ENCODE measurements around the gene RNASE9. TPM values are rescaled to one million over a fixed set of nuclear protein-coding genes. Genes with fewer than 3 reads are reported as not detected.

RNASE9 gene
- total and polyA plus RNA-seq, 2 donors (not counting 1 experiment from before 2014, with no cell fraction given) = not detected

DNA sequence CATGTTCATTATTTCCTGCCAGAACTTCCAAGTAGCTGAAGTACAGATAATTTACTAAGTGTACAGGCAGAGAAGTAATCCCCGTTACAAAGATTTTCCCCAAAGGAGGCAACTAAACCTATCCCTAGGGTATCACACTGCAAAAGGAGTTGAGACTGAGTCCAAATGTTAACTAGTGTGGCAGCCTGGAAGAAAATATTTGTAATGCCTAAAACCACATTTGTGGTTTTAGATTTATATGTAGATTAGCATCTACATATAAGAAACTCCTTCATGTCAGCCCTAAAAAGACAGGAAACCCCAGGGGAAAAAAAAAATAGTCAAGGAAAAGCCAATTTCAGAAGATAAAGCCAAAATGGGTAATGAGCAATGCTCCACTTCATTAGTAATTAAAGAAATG is 31.7 kb upstream of the RNASE9 start:
- no peaks in the 10 kb centered on the region for H3K79me2 ChIP-seq (ENCODE audit: control insufficient read depth, insufficient read depth, low read length)
- no peak for TF ChIP-seq EZH2 (IDR thresholded peaks at IDR 0.05; ENCODE audit: borderline replicate concordance, insufficient read depth, low read depth, low read length, poor library complexity, severe bottlenecking)
- TF ChIP-seq, protein P1, sequence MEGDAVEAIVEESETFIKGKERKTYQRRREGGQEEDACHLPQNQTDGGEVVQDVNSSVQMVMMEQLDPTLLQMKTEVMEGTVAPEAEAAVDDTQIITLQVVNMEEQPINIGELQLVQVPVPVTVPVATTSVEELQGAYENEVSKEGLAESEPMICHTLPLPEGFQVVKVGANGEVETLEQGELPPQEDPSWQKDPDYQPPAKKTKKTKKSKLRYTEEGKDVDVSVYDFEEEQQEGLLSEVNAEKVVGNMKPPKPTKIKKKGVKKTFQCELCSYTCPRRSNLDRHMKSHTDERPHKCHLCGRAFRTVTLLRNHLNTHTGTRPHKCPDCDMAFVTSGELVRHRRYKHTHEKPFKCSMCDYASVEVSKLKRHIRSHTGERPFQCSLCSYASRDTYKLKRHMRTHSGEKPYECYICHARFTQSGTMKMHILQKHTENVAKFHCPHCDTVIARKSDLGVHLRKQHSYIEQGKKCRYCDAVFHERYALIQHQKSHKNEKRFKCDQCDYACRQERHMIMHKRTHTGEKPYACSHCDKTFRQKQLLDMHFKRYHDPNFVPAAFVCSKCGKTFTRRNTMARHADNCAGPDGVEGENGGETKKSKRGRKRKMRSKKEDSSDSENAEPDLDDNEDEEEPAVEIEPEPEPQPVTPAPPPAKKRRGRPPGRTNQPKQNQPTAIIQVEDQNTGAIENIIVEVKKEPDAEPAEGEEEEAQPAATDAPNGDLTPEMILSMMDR (IDR thresholded peaks at IDR 0.05) = no peak
- no peaks in the 10 kb centered on the region for H3K4me1 ChIP-seq (ENCODE audit: control insufficient read depth in 2 of 2, insufficient read depth in 2 of 2, low read length in 2 of 2)
- ATAC-seq (ENCODE audit: low read depth) = no peak
- no peaks in the 10 kb centered on the region for H3K36me3 ChIP-seq (replicated peaks in 1 of 2; ENCODE audit: control extremely low read depth in 1 of 2, control insufficient read depth in 1 of 2, extremely low read depth in 1 of 2, insufficient read depth in 2 of 2, low read length in 1 of 2)
- no peaks in the 10 kb centered on the region for H3K9me3 Mint-ChIP-seq (ENCODE audit: insufficient read depth)
- H3K4me3 ChIP-seq (ENCODE audit: control extremely low read depth in 1 of 5, extremely low read depth in 1 of 5, insufficient read depth in 1 of 5, low read depth in 2 of 5, low read length in 4 of 5) = no peak overlapping the region
- no peak overlapping the region for H3K27ac ChIP-seq (ENCODE audit: low read length in 2 of 2)
- intact Hi-C loops (cut with micrococcal nuclease) = no loop called here
- H4K20me1 ChIP-seq (ENCODE audit: control insufficient read depth, insufficient read depth, low read length, poor library complexity, severe bottlenecking) = no peaks in the 10 kb centered on the region
- no peaks in the 10 kb centered on the region for H3K9me3 ChIP-seq (ENCODE audit: control extremely low read depth in 1 of 3, control insufficient read depth in 2 of 3, insufficient read depth in 1 of 3, low read length in 2 of 3)
- no peak overlapping the region for H2AFZ ChIP-seq (ENCODE audit: insufficient read depth, low read depth, low read length, poor library complexity, severe bottlenecking)
- DNase-seq = no peak
- H3K27me3 Mint-ChIP-seq = peaks cover 27% of the 10 kb centered on the region
- H3K4me1 Mint-ChIP-seq = no peaks in the 10 kb centered on the region
- H3K4me3 Mint-ChIP-seq = no peak overlapping the region
- no peak overlapping the region for H3K4me2 ChIP-seq (replicated peaks; ENCODE audit: low read depth, low read length, poor library complexity, severe bottlenecking)
- H3K9ac ChIP-seq (ENCODE audit: low read length) = no peak overlapping the region
- CTCF ChIA-PET = no interaction called here
- no CpG with 5 or more reads among the region's 1 CpG for WGBS (ENCODE audit: insufficient coverage)
- peaks cover 0 to 2% (median 0%) of the 10 kb centered on the region in 4 experiments for H3K27me3 ChIP-seq (replicated peaks in 1 of 4; ENCODE audit: control extremely low read depth in 1 of 4, control insufficient read depth in 3 of 4, insufficient read depth in 4 of 4, low read length in 3 of 4)
- H3K27ac Mint-ChIP-seq = no peak overlapping the region
- POLR2A ChIA-PET = no interaction called here

GRCh38 chr14:20591235-20591634 is 30.4 kb upstream of the RNASE9 start, which contains the start of gene RNASE12:
Gene RNASE12, minus strand, starts transcription at chr14:20591376. Its CDS starts 653 bp downstream, at chr14:20590723.
- no peak within 1 kb of the TSS for H3K27ac Mint-ChIP-seq
- Histone ChIP-seq H3K27ac (ENCODE audit: low read length in 2 of 2) (no peak within 1 kb of the TSS), H3K4me1 (ENCODE audit: control insufficient read depth in 2 of 2, insufficient read depth in 2 of 2, low read length in 2 of 2) (no peaks in the 10 kb centered on the region), H3K9me3 (ENCODE audit: control extremely low read depth in 1 of 3, control insufficient read depth in 2 of 3, insufficient read depth in 1 of 3, low read length in 2 of 3) (no peaks in the 10 kb centered on the region), H4K20me1 (ENCODE audit: control insufficient read depth, insufficient read depth, low read length, poor library complexity, severe bottlenecking) (no peaks in the 10 kb centered on the region), H3K4me2 (replicated peaks; ENCODE audit: low read depth, low read length, poor library complexity, severe bottlenecking) (no peak within 1 kb of the TSS), H3K27me3 (replicated peaks in 1 of 4; ENCODE audit: control extremely low read depth in 1 of 4, control insufficient read depth in 3 of 4, insufficient read depth in 4 of 4, low read length in 3 of 4) (peaks cover 0 to 4% (median 0%) of the 10 kb centered on the region in 4 experiments), H3K9ac (ENCODE audit: low read length) (no peak within 1 kb of the TSS), H2AFZ (ENCODE audit: insufficient read depth, low read depth, low read length, poor library complexity, severe bottlenecking) (no peak within 1 kb of the TSS), H3K4me3 (ENCODE audit: control extremely low read depth in 1 of 5, extremely low read depth in 1 of 5, insufficient read depth in 1 of 5, low read depth in 2 of 5, low read length in 4 of 5) (no peak within 1 kb of the TSS), H3K79me2 (ENCODE audit: control insufficient read depth, insufficient read depth, low read length) (no peaks in the 10 kb centered on the region), H3K36me3 (replicated peaks in 1 of 2; ENCODE audit: control extremely low read depth in 1 of 2, control insufficient read depth in 1 of 2, extremely low read depth in 1 of 2, insufficient read depth in 2 of 2, low read length in 1 of 2) (no peaks in the 10 kb centered on the region)
- ATAC-seq (ENCODE audit: low read depth) = no peak
- intact Hi-C loops (cut with micrococcal nuclease) = no loop called here
- no peaks in the 10 kb centered on the region for H3K9me3 Mint-ChIP-seq (ENCODE audit: insufficient read depth)
- no peak for DNase-seq
- H3K27me3 Mint-ChIP-seq = peaks cover 27% of the 10 kb centered on the region
- H3K4me1 Mint-ChIP-seq = no peaks in the 10 kb centered on the region
- TF ChIP-seq, protein P1 (IDR thresholded peaks at IDR 0.05) = no peak
- TF ChIP-seq EZH2 (IDR thresholded peaks at IDR 0.05; ENCODE audit: borderline replicate concordance, insufficient read depth, low read depth, low read length, poor library complexity, severe bottlenecking) = no peak
- CTCF ChIA-PET = no interaction called here
- 100% methylated on average over 2 of the region's 4 CpGs for WGBS (ENCODE audit: insufficient coverage)
- H3K4me3 Mint-ChIP-seq = no peak within 1 kb of the TSS
- POLR2A ChIA-PET = no interaction called here
